Uterus (tissue), 2 donors: ENCODE results near the gene LRRIQ3.

ENCODE experiments used
- CTCF ChIP-seq, 4 experiments: fragments of 200-600 bp in 2 of 4; fragments of 450-650 bp in 2 of 4; sonication (generic) in 2 of 4; IDR thresholded peaks; one replicate each; pipeline ENCODE4 v1.5.1; 2016 to 2019; ENCODE audit warnings: antibody characterized with exemption in 4 of 4, mild to moderate bottlenecking in 2 of 4, moderate library complexity in 1 of 4
- POLR2A ChIP-seq, 2 donors: fragments of 450-650 bp; IDR thresholded peaks; one replicate each; pipeline ENCODE4 v1.6.1; 2016; ENCODE audit warnings: antibody characterized with exemption in 2 of 2, mild to moderate bottlenecking in 1 of 2, moderate library complexity in 1 of 2

DNA sequence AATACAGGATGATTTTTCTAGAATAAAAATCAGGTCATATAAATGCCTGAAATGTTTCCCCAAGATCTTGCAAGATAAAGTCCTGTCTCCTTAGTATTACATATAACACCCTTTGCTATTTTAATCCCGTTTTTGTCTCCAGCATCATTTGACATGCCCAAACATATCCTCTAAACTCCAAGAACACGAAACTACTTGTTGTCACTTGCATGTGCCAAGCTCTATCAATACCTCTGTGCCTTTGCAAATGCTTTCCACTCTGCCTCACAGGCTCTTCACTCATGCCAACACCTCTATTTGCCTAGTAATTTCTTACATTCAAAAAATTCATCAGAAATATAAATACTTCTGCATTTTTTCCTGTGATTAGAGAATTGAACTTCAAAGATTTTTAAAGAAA lies 37.9 kb downstream of the LRRIQ3 start:
- TF ChIP-seq CTCF (IDR thresholded peaks at IDR 0.05) = no peak
- no peak for TF ChIP-seq POLR2A (IDR thresholded peaks at IDR 0.05)
